AG10803 (cell line): Measurements from ENCODE around the gene U2AF1.
"Not testable (repeated sequence)": the region's sequence is repeated elsewhere in the genome, so short reads cannot be mapped to it uniquely, and the experiment has no call there.

ENCODE experiments used
- DNase-seq: peaks from one replicate; pipeline ENCODE4 v3.0.0; 2010; ENCODE audit warnings: low read depth
- H3K4me3 ChIP-seq: 2 replicates; pipeline ENCODE4 v1.5.1; 2011; ENCODE audit warnings: mild to moderate bottlenecking, low read length, control low read depth

The U2AF1 gene

DNA sequence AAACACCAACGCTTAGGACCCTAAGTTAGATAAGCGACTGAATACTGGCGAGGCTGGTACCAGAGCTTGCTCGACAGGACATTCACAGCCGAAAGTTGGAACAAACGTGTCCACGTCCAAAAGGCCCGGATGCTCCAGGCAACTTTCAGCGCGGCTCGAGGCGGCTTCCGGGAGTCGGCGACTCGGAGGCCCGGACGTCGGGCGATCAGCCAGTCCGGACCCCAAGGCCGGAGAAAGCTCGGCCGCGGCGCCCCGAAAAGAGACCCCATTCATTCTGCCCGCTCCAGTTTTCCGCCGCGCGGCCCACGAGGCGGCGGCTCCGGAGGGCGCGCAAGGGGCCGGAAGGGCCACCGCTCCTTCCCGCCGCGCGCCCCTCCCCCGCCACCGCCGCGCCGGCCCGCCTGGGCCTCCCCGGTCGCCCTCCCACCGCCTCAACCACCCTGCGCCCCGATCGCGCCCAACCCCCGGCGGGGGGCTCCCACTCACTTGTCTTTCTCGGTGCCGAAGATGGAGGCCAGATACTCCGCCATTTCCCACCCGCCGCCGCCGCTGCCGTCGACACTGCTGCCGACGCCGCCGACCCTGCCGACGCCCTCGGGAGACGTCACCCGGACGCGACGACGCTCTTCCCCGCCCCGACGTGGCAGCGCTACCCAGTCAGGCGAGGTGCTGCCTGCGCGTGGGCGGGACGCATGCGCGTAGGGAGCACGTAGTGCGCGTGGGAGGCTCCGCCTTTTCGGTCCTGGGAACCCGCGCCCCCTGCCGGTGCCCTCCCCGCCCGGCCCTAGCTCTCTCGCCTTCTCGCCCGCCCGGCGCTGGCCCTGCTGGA, at the start of gene U2AF1:
Gene U2AF1 (minus strand): TSS at position 606 of the 829 bp plus-strand sequence. CDS start 76 bp downstream, at position 530.
- DNase-seq = peak; percentile 3
- H3K4me3 ChIP-seq = peak within 1 kb of the TSS; percentile 62

- H3K4me3 ChIP-seq, DNase-seq: not testable (repeated sequence)
Measured at GRCh38 chr21:43153601-43154000, 46.2 kb upstream of the U2AF1 start.

DNA sequence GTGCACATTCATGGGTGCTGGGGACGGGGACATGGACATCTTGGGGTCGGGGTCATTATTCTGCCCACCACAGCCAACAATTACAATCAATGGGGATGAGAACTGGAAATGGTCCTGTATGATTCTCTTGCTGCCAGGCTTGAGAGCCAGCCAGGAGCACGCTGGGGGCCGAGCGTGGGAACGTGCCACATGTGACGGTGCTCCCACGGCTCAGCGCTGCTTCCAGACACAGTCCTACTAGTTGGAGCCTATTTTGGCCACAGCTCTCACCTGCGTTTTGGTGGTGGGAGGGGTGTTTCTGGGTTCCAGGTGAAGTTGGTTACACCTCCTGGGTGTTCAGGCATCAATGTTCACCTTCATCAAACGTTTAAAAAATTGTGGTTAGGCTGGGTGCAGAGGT, 42.0 kb upstream of the U2AF1 start:
- not testable (repeated sequence) for H3K4me3 ChIP-seq, DNase-seq

DNA sequence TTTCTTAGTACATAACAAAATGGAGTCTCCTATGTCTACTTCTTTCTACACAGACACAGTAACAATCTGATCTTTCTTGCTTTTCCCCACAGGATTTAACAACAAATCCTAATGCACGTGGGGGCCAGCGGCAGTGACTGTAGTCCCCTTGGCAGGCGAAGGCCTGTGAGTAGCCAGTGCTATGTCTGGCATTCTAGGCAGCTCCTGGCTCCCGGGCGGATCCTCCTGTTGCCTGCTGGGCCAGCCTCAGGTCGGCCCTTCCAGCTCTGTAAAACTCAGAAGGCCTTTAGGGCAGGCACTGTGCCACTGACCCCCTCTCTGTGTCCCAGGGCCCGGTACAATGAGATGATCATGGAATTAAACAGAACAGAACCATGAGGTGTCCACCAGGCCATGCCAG, 40.6 kb upstream of the U2AF1 start:
- H3K4me3 ChIP-seq, DNase-seq: not testable (repeated sequence)

GRCh38 chr21:43146637-43147036, 39.3 kb upstream of the U2AF1 start:
- not testable (repeated sequence) for DNase-seq, H3K4me3 ChIP-seq

GRCh38 chr21:43141407-43141806, 34.0 kb upstream of the U2AF1 start:
- not testable (repeated sequence) for H3K4me3 ChIP-seq, DNase-seq

DNA sequence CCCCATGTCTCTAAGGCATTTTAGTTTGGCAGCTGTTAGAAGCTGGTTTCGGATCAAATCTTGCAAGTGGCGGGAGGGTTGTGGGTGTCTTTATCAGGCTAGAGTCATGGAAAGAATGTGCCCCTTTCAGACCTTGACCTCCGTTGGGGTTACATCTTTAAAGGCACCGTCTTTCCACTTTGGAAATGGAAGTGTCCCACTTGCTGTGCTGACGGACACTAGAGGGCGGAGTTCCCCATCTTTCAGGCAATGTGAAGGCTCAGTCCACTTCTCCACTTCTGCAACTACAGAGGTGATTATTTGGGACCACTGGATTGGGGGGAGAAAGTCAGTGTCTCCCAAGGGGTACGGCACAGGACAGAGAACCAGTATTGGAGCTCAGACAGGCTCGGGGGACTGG, 31.6 kb upstream of the U2AF1 start:
- not testable (repeated sequence) for H3K4me3 ChIP-seq, DNase-seq

DNA sequence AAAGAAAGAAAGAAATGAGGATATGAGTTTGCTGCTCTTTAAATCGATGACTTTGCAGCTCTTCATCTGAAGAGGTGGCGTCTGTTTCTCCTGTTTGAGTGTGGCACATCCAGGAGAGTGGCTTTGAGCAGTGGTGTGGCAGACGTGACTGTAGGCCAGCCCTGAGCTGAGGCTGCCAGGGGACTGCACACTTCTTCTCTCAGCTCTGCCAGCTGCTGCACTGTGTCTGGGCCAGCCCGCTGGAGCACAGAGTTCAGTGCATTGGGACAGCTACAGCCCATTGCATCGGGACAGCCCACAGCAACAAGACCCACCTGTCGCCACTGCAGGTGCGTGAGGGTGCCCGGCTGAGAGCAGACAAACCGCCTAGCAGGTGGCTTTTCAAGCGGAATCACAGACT, 27.1 kb upstream of the U2AF1 start:
- not testable (repeated sequence) for H3K4me3 ChIP-seq, DNase-seq

GRCh38 chr21:43130094-43130493, 22.7 kb upstream of the U2AF1 start:
- DNase-seq, H3K4me3 ChIP-seq: not testable (repeated sequence)

GRCh38 chr21:43115956-43116355, 8.6 kb upstream of the U2AF1 start:
- not testable (repeated sequence) for H3K4me3 ChIP-seq

DNA sequence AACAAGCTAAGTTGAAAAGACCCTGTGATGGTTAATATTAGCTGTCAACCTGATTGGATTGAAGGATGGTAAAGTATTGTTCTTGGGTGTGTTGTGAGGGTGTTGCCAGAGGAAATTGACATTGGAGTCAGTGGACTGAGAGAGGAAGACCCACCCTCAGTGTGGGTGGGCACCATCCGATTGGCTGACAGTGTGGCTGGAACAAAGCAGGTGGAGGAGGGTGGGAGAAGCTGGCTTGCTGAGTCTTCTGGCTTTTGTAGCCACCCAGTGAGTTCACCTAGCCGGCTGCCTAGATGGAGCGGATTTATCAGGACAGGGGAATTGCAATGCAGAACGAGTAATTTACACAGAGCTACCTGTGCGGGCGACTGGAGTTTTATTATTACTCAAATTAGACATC, 7.1 kb upstream of the U2AF1 start:
- DNase-seq, H3K4me3 ChIP-seq: not testable (repeated sequence)

More at GRCh38 chr21:43115956-43116355, 8.6 kb upstream of the U2AF1 start:
- not testable (repeated sequence) for DNase-seq

DNA sequence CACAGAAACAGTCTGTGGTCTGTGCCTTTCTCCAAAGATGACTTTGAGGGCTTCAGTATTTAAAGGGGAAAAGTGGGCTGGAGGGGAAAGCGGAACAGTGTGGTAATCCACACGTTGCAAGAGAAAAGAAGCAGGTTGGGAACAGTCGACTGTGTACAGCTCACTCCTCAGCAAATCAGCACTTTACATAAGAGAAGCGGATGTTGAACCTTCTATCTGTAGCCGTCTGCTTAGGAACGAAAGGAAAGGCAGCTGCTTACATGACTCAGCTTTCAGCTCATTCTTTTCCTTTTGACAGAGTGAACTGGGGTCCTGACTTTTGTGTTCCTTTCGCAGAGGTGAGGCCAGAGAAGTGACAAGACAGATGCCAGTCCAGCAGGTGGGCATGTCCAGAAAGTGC, 1.6 kb upstream of the U2AF1 start:
- not testable (repeated sequence) for H3K4me3 ChIP-seq, DNase-seq

DNA sequence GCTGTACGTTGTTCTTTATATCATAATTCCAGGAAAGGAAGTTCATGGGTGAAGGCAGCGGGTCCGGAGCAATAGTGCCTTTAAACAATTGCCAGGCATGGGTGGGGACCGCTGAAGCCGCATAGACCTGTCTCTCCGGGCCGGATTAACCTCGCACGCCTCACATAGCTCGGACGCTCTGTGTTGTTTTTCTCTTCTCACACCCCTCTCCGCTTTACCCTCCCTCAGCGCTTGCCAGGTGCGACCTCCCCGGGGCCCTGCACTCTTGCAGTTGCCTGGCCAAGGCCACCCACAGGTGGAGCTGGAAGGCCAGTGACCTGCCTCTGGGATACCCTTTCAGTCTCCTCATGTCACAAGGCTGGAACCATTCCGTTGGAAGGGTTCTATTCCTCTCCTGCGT, 807 bp upstream of the U2AF1 start:
- DNase-seq = not testable (repeated sequence)

DNA sequence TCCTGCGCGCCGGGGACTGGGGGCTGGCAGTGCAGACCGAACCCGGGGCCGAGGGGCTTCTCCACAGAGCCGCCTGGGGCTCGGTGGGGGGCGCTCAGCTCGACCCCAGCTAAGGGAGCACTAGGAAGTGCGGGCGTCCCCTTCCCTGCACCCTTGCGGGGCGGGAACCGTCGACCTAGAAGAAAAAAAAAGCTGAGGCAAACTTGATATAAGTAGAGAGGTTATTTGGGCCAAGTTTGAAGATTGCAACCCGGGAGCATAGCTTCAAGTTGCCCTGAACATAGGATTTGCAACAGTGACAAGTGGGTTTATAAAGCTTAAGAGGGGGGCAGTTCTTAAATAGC, 396 bp upstream of the U2AF1 start:
- not testable (repeated sequence) for DNase-seq, H3K4me3 ChIP-seq

More for the DNA sequence above, 807 bp upstream of the U2AF1 start:
- not testable (repeated sequence) for H3K4me3 ChIP-seq

DNA sequence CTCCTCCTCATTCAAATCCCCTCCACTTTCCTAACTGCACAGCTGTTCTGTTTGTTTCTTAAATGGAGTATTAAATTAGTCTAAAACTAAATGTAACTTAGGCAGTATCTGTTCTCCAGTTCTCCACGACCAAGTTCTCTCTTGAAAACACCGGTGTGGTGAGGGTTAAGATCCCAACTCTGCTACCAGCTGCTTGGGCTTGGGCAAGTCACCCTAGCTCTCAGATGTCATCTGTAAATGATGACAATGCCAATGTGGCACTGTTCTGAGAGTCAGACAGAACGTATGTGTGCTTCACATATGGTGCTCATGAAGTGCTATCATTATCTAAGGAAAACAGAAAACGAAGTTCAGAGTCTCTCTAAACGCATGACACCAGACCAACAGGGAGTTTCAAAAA, 2.7 kb downstream of the U2AF1 start:
- H3K4me3 ChIP-seq = not testable (repeated sequence)

GRCh38 chr21:43102281-43102680, 5.1 kb downstream of the U2AF1 start:
- not testable (repeated sequence) for H3K4me3 ChIP-seq, DNase-seq

More for the DNA sequence above, 2.7 kb downstream of the U2AF1 start:
- not testable (repeated sequence) for DNase-seq

- not testable (repeated sequence) for DNase-seq, H3K4me3 ChIP-seq
Measured at GRCh38 chr21:43101676-43102075, 5.7 kb downstream of the U2AF1 start.

DNA sequence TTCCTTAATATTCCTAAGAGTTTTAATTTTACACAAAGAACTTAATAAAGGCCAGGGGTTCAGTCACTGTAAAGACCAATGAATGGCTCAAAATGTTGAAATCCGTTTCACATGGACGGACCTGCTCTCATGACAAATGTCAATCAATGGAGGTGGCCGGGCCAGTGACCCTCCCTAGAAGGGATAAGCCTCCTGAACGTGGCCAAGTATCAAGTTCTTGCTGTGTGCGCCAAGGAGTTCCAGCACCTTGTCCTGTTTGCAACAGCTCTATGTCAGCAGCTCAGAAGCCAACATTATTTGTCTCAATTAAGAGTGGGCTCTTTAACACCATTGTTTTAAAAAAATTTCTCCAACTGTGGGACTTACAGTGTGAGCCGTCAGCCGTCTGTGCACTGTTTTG, 6.4 kb downstream of the U2AF1 start:
- DNase-seq, H3K4me3 ChIP-seq: not testable (repeated sequence)

DNA sequence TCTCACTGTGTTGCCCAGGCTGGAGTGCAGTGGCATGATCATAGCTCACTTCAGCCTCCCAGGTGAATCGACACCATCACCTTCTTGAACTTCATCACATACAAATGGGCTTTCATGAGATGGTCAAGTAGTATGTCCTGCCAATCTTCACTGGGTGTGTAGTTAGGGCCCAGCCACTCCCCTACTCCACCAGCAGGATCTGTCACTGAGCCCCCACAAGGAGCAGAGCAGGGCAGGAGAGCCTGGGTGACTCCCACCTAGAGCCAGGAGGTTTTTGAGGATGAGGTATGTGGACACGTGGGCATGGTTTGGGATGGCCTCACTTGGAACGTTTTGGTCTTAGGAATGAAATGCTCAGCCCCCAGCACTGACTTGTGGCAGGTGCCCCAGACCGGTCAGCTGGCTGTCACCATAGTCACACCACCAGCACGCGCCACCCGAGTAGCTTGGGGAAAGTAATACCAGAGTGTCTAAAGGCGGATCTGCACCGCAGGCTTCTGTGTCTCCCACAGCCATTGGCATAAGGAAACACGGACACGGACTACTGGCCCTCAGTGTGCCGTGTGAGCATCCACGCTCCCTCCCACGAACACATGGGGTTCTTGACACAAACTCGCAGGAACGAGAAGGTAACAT, 15.3 kb downstream of the U2AF1 start:
- DNase-seq, H3K4me3 ChIP-seq: not testable (repeated sequence)

DNA sequence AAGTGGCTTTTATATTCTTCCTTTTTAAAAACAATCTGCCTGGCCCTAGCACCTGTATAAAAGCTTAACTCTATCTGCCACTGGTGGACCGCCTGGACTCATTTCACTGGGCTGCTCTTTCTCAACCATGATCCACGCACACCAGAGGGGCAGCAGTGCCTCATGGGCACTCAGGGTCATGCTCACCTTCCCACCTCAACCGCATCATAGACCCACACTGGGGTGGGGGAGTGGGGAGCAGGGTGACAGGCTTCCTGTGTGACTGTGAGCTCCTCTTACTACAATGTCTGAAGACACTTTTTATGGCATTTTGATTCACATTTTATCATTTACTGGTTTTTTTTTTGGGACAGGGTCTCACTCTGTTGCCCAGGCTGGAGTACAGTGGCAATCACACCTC, 16.4 kb downstream of the U2AF1 start:
- DNase-seq, H3K4me3 ChIP-seq: not testable (repeated sequence)

DNA sequence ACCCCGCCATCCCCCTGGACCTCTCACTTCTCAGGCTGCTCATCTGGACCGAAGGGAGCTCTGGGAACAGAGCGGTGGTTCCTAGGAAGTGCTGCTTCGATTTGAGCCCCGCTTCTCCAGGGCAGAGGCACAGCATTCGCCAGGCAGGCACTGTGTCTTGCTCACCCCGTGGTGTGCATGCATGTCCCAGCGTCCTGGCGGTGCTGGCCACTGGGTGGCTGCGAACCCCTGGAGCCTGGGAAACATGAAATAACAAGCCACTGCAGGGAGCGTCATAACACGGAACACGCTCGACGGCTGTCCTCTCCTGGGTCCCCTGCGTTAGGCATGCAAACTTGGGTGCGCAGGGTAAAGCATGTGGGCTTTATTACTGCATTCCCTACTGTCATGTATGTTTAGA, 17.9 kb downstream of the U2AF1 start:
- not testable (repeated sequence) for DNase-seq, H3K4me3 ChIP-seq
